RWPE2 (cell line): Measurements from ENCODE around the gene HS2ST1.

Experiments used
- ATAC-seq: fragments of 200-7000 bp; cut with Tn5 transposase; 3 replicates; pipeline ENCODE4 v1.9.1; 2021; ENCODE audit warnings: low read depth
- DNase-seq: peaks from one replicate; pipeline ENCODE4 v3.0.0-alpha.2; 2020; ENCODE audit warnings: low spot score
- H3K27ac ChIP-seq: fragments of 450-650 bp; 2 replicates; pipeline ENCODE4 v1.5.1; 2017; ENCODE audit warnings: mild to moderate bottlenecking; ENCODE audit not compliant: poor library complexity, severe bottlenecking
- H3K27me3 ChIP-seq: fragments of 250-450 bp; sonication (Bioruptor Pico); 2 replicates; pipeline ENCODE4 v1.5.1; 2021; ENCODE audit warnings: mild to moderate bottlenecking, moderate library complexity; ENCODE audit not compliant: insufficient read depth, poor library complexity, severe bottlenecking
- H3K36me3 ChIP-seq: fragments of 250-450 bp; sonication (Bioruptor Pico); 2 replicates; pipeline ENCODE4 v1.5.1; 2020; ENCODE audit warnings: low read depth, mild to moderate bottlenecking, moderate library complexity
- H3K4me1 ChIP-seq: fragments of 250-450 bp; sonication (Bioruptor Pico); 2 replicates; pipeline ENCODE4 v1.5.1; 2021; ENCODE audit warnings: mild to moderate bottlenecking, moderate library complexity; ENCODE audit not compliant: insufficient read depth, poor library complexity, severe bottlenecking
- H3K4me3 ChIP-seq: fragments of 250-450 bp; sonication (Bioruptor Pico); 2 replicates; pipeline ENCODE4 v1.5.1; 2021; ENCODE audit warnings: mild to moderate bottlenecking, moderate library complexity; ENCODE audit not compliant: severe bottlenecking
- H3K9me3 ChIP-seq: fragments of 250-450 bp; sonication (Bioruptor Pico); 2 replicates; pipeline ENCODE4 v1.5.1; 2021; ENCODE audit warnings: mild to moderate bottlenecking, moderate library complexity; ENCODE audit not compliant: severe bottlenecking
- CTCF ChIP-seq: fragments of 450-650 bp; IDR thresholded peaks from one replicate; pipeline ENCODE4 v1.5.1; 2017; ENCODE audit warnings: mild to moderate bottlenecking, moderate library complexity; ENCODE audit not compliant: poor library complexity, severe bottlenecking

HS2ST1 gene

DNA sequence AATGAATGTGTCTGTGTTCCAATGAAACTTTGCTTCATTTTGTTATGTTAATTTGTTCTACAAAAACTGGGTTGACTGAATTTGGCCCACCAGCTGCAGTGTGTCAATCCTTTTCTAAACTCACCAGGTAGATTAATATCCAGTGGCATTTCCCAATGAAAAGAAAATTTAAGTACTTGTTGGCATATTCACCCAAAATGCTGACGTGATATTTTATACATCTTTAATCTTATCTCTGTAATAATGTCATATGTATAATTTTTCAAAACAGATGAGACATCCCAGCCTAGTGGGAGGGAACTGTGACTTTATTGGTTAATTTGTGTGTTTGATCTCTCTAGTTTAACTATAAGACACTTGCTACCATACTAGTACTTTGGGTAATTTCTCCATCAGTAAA, 8.6 kb upstream of the HS2ST1 start:
- H3K27me3 ChIP-seq = no peaks in the 10 kb centered on the region
- no peaks in the 10 kb centered on the region for H3K4me1 ChIP-seq
- ATAC-seq (no peak), DNase-seq (no peak)
- no peaks in the 10 kb centered on the region for H3K9me3 ChIP-seq
- H3K27ac ChIP-seq = no peak overlapping the region
- TF ChIP-seq CTCF = no peak
- H3K4me3 ChIP-seq = no peak overlapping the region
- peaks cover 63% of the 10 kb centered on the region for H3K36me3 ChIP-seq

- no peaks in the 10 kb centered on the region for H3K9me3 ChIP-seq
- H3K36me3 ChIP-seq = peaks cover 63% of the 10 kb centered on the region
- no peaks in the 10 kb centered on the region for H3K4me1 ChIP-seq
- H3K27ac ChIP-seq = no peak overlapping the region
- H3K4me3 ChIP-seq = no peak overlapping the region
- no peak for DNase-seq
- H3K27me3 ChIP-seq = no peaks in the 10 kb centered on the region
- ATAC-seq = no peak
- no peak for TF ChIP-seq CTCF
Measured at GRCh38 chr1:86906419-86906818, 8.0 kb upstream of the HS2ST1 start.

GRCh38 chr1:86912281-86912900, 2.0 kb upstream of the HS2ST1 start:
- no peaks in the 10 kb centered on the region for H3K9me3 ChIP-seq
- H3K27me3 ChIP-seq = no peaks in the 10 kb centered on the region
- ATAC-seq (no peak), DNase-seq (no peak)
- H3K36me3 ChIP-seq = peaks cover 39% of the 10 kb centered on the region
- TF ChIP-seq CTCF = no peak
- H3K4me3 ChIP-seq = peak overlapping the region; percentile 72
- peaks cover 13% of the 10 kb centered on the region for H3K4me1 ChIP-seq
- H3K27ac ChIP-seq = no peak overlapping the region

- Histone ChIP-seq H3K4me3 (peak overlapping the region; percentile 72), H3K4me1 (peaks cover 13% of the 10 kb centered on the region), H3K36me3 (peaks cover 29% of the 10 kb centered on the region), H3K27ac (peak overlapping the region; percentile 50), H3K27me3 (no peaks in the 10 kb centered on the region), H3K9me3 (no peaks in the 10 kb centered on the region)
- DNase-seq (no peak), ATAC-seq (no peak)
- no peak for TF ChIP-seq CTCF
Measured at GRCh38 chr1:86913399-86913895, 988 bp upstream of the HS2ST1 start.

- Histone ChIP-seq H3K4me1 (peaks cover 13% of the 10 kb centered on the region), H3K27ac (peak within 1 kb of the TSS; percentile 50), H3K36me3 (peaks cover 23% of the 10 kb centered on the region), H3K9me3 (no peaks in the 10 kb centered on the region), H3K27me3 (no peaks in the 10 kb centered on the region), H3K4me3 (peak within 1 kb of the TSS; percentile 72)
- ATAC-seq (peak; percentile 85), DNase-seq (peak; percentile 99)
- TF ChIP-seq CTCF = no peak
Measured at GRCh38 chr1:86913896-86914600, 387 bp upstream of the HS2ST1 start, which contains the start of gene SELENOF. TSS of gene SELENOF (minus strand) at chr1:86914126. CDS start at chr1:86914111, 15 bp downstream.
